Gastroesophageal sphincter (tissue), 4 donors: ENCODE measurements around the gene XYLB. TPM values are rescaled to one million over a fixed set of nuclear protein-coding genes. Genes with fewer than 3 reads are reported as not detected.
"Not testable (repeated sequence)": the region's sequence is repeated elsewhere in the genome, so short reads cannot be mapped to it uniquely, and the experiment has no call there.

ENCODE experiments used
- ATAC-seq: fragments of 150-250 bp; one replicate; pipeline ENCODE4 v1.9.1; 2016; ENCODE audit warnings: mild to moderate bottlenecking, moderate library complexity
- H3K27ac ChIP-seq, 4 donors: fragments of 200-600 bp; sonication (generic) in 3 of 4; 1 replicate in 3 of 4; 2 replicates in 1 of 4; pipeline ENCODE4 v1.5.1; 2016 to 2019
- H3K27me3 ChIP-seq: fragments of 200-600 bp; sonication (generic); one replicate; pipeline ENCODE4 v1.5.1; 2019
- H3K36me3 ChIP-seq, 2 donors: fragments of 200-600 bp; sonication (generic); one replicate each; pipeline ENCODE4 v1.5.1; 2019; ENCODE audit warnings: control low read depth in 1 of 2
- H3K4me1 ChIP-seq, 3 donors: fragments of 200-600 bp; sonication (generic); 1 replicate in 2 of 3; 2 replicates in 1 of 3; pipeline ENCODE4 v1.5.1; 2016 to 2019; ENCODE audit warnings: control low read depth in 2 of 3
- H3K4me3 ChIP-seq, 2 donors: fragments of 200-600 bp; sonication (generic); one replicate each; pipeline ENCODE4 v1.5.1; 2019; ENCODE audit warnings: mild to moderate bottlenecking in 1 of 2, moderate library complexity in 1 of 2
- H3K9me3 ChIP-seq, 3 donors: fragments of 200-600 bp; sonication (generic); one replicate each; pipeline ENCODE4 v1.5.1; 2017 to 2019; ENCODE audit warnings: control low read depth in 2 of 3
- CTCF ChIP-seq, 4 experiments: fragments of 200-600 bp in 2 of 4; fragments of 450-650 bp in 2 of 4; sonication (generic) in 1 of 4; IDR thresholded peaks; one replicate each; pipeline ENCODE4 v1.5.1; 2017 to 2019; ENCODE audit warnings: antibody characterized with exemption in 4 of 4, mild to moderate bottlenecking in 2 of 4, moderate library complexity in 2 of 4
- EP300 ChIP-seq: sonication (generic); formaldehyde crosslinking; IDR thresholded peaks from one replicate; pipeline ENCODE4 v1.6.1; 2017; ENCODE audit warnings: antibody characterized with exemption, mild to moderate bottlenecking
- POLR2A ChIP-seq, 2 donors: fragments of 450-650 bp; IDR thresholded peaks; one replicate each; pipeline ENCODE4 v1.6.1; 2017; ENCODE audit warnings: antibody characterized with exemption in 2 of 2, mild to moderate bottlenecking in 2 of 2, moderate library complexity in 1 of 2
- POLR2AphosphoS5 ChIP-seq: sonication (generic); formaldehyde crosslinking; IDR thresholded peaks from one replicate; pipeline ENCODE4 v1.6.1; 2017; ENCODE audit warnings: antibody characterized with exemption
- WGBS, 2 donors: methylation state at CpG; one replicate each; pipeline ENCODE4 v1.1.5; 2018; ENCODE audit warnings: low coverage in 1 of 2; 5-methylcytosine and 5-hydroxymethylcytosine counted together
- total RNA-seq, 4 donors: library from RNA; depleted of rRNA; stranded (reverse); fragments of >200 nt; gene quantifications; one replicate each; pipeline ENCODE4 v1.1.0, GENCODE V29; 2016

XYLB gene
- total RNA-seq, 4 donors from 2014 or later = 0.87 to 2.2 (median 1.8) TPM

- no peaks in the 10 kb centered on the region for H3K9me3 ChIP-seq
- no peaks in the 10 kb centered on the region for H3K27me3 ChIP-seq
- ATAC-seq = peak; percentile 12
- H3K4me1 ChIP-seq = no peaks in the 10 kb centered on the region
- H3K36me3 ChIP-seq = no peaks in the 10 kb centered on the region
- H3K27ac ChIP-seq = no peak overlapping the region
- 66 to 100% methylated on average over 1 to 7 of the region's 22 CpGs for WGBS, 2 donors
- H3K4me3 ChIP-seq = no peak overlapping the region
- no peak for TF ChIP-seq CTCF (IDR thresholded peaks at IDR 0.05)
- TF ChIP-seq POLR2A (IDR thresholded peaks at IDR 0.05) = no peak
- TF ChIP-seq EP300 = no peak
- no peak for TF ChIP-seq POLR2AphosphoS5
Measured at GRCh38 chr3:38316356-38317191, 30.0 kb upstream of the XYLB start.

- WGBS, 2 donors = 67 to 76% methylated on average over 3 to 7 of the region's 7 CpGs
- Histone ChIP-seq H3K4me1 (no peaks in the 10 kb centered on the region), H3K27ac (no peak overlapping the region), H3K4me3 (no peak overlapping the region), H3K9me3 (no peaks in the 10 kb centered on the region), H3K36me3 (no peaks in the 10 kb centered on the region), H3K27me3 (no peaks in the 10 kb centered on the region)
- ATAC-seq = no peak
- TF ChIP-seq POLR2AphosphoS5 (no peak), POLR2A (IDR thresholded peaks at IDR 0.05) (no peak), EP300 (no peak), CTCF (IDR thresholded peaks at IDR 0.05) (no peak)
Measured at GRCh38 chr3:38317192-38317759, 29.3 kb upstream of the XYLB start.

- H3K27ac ChIP-seq = no peak overlapping the region
Measured at GRCh38 chr3:38318766-38319671, 27.6 kb upstream of the XYLB start.

GRCh38 chr3:38320638-38321037, 25.9 kb upstream of the XYLB start:
- H3K4me1 ChIP-seq, ATAC-seq, H3K4me3 ChIP-seq, H3K27me3 ChIP-seq, H3K9me3 ChIP-seq, H3K27ac ChIP-seq, H3K36me3 ChIP-seq: not testable (repeated sequence)
- WGBS, 2 donors = 86 to 92% methylated on average over 3 to 4 of the region's 4 CpGs

More at GRCh38 chr3:38318766-38319671, 27.6 kb upstream of the XYLB start:
- TF ChIP-seq POLR2A (IDR thresholded peaks at IDR 0.05) (no peak), POLR2AphosphoS5 (no peak), CTCF (IDR thresholded peaks at IDR 0.05) (no peak), EP300 (no peak)
- no peaks in the 10 kb centered on the region for H3K27me3 ChIP-seq
- ATAC-seq = no peak
- peaks cover 0 to 5% (median 0%) of the 10 kb centered on the region in 3 donors for H3K9me3 ChIP-seq
- H3K36me3 ChIP-seq = no peaks in the 10 kb centered on the region
- H3K4me1 ChIP-seq = no peaks in the 10 kb centered on the region
- WGBS, 2 donors = 90 to 96% methylated on average over 2 to 4 of the region's 8 CpGs
- H3K4me3 ChIP-seq = no peak overlapping the region

GRCh38 chr3:38323060-38323459, 23.5 kb upstream of the XYLB start:
- TF ChIP-seq EP300 (no peak), POLR2A (IDR thresholded peaks at IDR 0.05) (no peak), CTCF (IDR thresholded peaks at IDR 0.05) (no peak), POLR2AphosphoS5 (no peak)

More at GRCh38 chr3:38323060-38323459, 23.5 kb upstream of the XYLB start:
- no peak for ATAC-seq
- no peaks in the 10 kb centered on the region for H3K36me3 ChIP-seq
- H3K9me3 ChIP-seq = peaks cover 0 to 5% (median 0%) of the 10 kb centered on the region in 3 donors
- no peak overlapping the region for H3K4me3 ChIP-seq
- H3K4me1 ChIP-seq = no peaks in the 10 kb centered on the region
- WGBS, 2 donors = 80% methylated on average over 1 of the region's 1 CpG; no CpG with 5 or more reads in 1 of the 2 donors
- H3K27me3 ChIP-seq = peaks cover 19% of the 10 kb centered on the region
- no peak overlapping the region for H3K27ac ChIP-seq
